Kidney (tissue), 14 donors: ENCODE data around the gene PHACTR2. TPM values are rescaled to one million over a fixed set of nuclear protein-coding genes. Genes with fewer than 3 reads are reported as not detected.

ENCODE experiments used
- DNase-seq, 5 donors: peaks; one replicate each; pipeline ENCODE4 v3.0.0-alpha.2; 2013 to 2020
- FAIRE-seq: peaks from 2 replicates; lab custom pipeline; 2012; peaks lifted over from hg19 to GRCh38; lab: Jason Lieb, UNC
- H3K27ac ChIP-seq, 2 donors: one replicate each; pipeline ENCODE4 v1.7.0; 2013; ENCODE audit warnings: low read depth in 2 of 2, low read length in 2 of 2, inconsistent platforms in 1 of 2
- H3K27me3 ChIP-seq: one replicate; pipeline ENCODE4 v1.7.1; 2013; ENCODE audit warnings: low read length, inconsistent platforms; ENCODE audit not compliant: control insufficient read depth, insufficient read depth
- H3K36me3 ChIP-seq, 3 donors: one replicate each; pipeline versions ENCODE4 v1.7.0 to v1.7.1; 2013; ENCODE audit warnings: low read length in 3 of 3, control low read depth in 1 of 3, inconsistent platforms in 1 of 3; ENCODE audit not compliant: insufficient read depth in 3 of 3, control insufficient read depth in 2 of 3
- H3K4me1 ChIP-seq, 3 donors: one replicate each; pipeline versions ENCODE4 v1.7.0 to v1.7.1; 2013; ENCODE audit warnings: low read length in 3 of 3, inconsistent platforms in 1 of 3, low read depth in 1 of 3; ENCODE audit not compliant: control insufficient read depth in 2 of 3, insufficient read depth in 2 of 3
- H3K4me3 ChIP-seq, 3 donors: one replicate each; pipeline versions ENCODE4 v1.7.0 to v1.8.1; 2013; ENCODE audit warnings: low read length in 3 of 3, control low read depth in 1 of 3, inconsistent platforms in 1 of 3
- H3K9ac ChIP-seq, 3 donors: one replicate each; pipeline versions ENCODE4 v1.7.0 to v1.7.1; 2013; ENCODE audit warnings: low read length in 3 of 3, control low read depth in 1 of 3, inconsistent platforms in 1 of 3
- H3K9me3 ChIP-seq, 3 donors: one replicate each; pipeline versions ENCODE4 v1.7.0 to v1.7.1; 2013; ENCODE audit warnings: low read length in 3 of 3, control low read depth in 1 of 3, inconsistent platforms in 1 of 3; ENCODE audit not compliant: control insufficient read depth in 2 of 3, insufficient read depth in 1 of 3
- intact Hi-C: fragments of 100-400 bp; cut with DNase I; formaldehyde crosslinking; loops from one replicate; pipeline ENCODE4 v1.11.1; 2022
- polyA plus RNA-seq: library from polyadenylated mRNA; stranded (reverse); fragments of 350-450 nt; fragmentation: Illumina TruSeq; extraction: RNeasy Lipid Tissue Mini Kit (QIAGEN cat#74804); gene quantifications from one replicate; pipeline ENCODE4 v1.2.3, GENCODE V29; 2014; ENCODE audit warnings: low read depth, low replicate concordance; ENCODE audit not compliant: insufficient read depth
- total RNA-seq: library from RNA; stranded (reverse); fragmentation: NEBNext Ultra II Directional; extraction: Animal tissue kit (Norgen Biotek cat#: 25700); gene quantifications from one replicate; pipeline ENCODE4 v1.2.1, GENCODE V29; 2021
- TF ChIP-seq, protein P1 (sequence below): IDR thresholded peaks from 3 replicates; pipeline ENCODE4 v1.5.1; 2012; ENCODE audit warnings: mild to moderate bottlenecking, moderate library complexity, borderline replicate concordance; ENCODE audit not compliant: insufficient read depth; ENCODE audit errors: extremely low read depth
- donor health status: control.
- donor health status: control.
- donor health status: control.
- donor health status: control.
- donor health status: control.
- donor health status: DM: yes; HTN: yes; CAD: no.
- donor health status: Normal renal cell carcinoma (clear cell type).

Gene PHACTR2
- total and polyA plus RNA-seq, 2 donors from 2014 or later = 3.5 to 56.1 TPM

GRCh38 chr6:143695969-143696663 is 18.4 kb downstream of the PHACTR2 start:
- H3K27ac ChIP-seq = no peak overlapping the region
- DNase-seq = no peak
- no peak for FAIRE-seq
- H3K9me3 ChIP-seq = no peaks in the 10 kb centered on the region
- no peaks in the 10 kb centered on the region for H3K27me3 ChIP-seq
- TF ChIP-seq, protein P1, sequence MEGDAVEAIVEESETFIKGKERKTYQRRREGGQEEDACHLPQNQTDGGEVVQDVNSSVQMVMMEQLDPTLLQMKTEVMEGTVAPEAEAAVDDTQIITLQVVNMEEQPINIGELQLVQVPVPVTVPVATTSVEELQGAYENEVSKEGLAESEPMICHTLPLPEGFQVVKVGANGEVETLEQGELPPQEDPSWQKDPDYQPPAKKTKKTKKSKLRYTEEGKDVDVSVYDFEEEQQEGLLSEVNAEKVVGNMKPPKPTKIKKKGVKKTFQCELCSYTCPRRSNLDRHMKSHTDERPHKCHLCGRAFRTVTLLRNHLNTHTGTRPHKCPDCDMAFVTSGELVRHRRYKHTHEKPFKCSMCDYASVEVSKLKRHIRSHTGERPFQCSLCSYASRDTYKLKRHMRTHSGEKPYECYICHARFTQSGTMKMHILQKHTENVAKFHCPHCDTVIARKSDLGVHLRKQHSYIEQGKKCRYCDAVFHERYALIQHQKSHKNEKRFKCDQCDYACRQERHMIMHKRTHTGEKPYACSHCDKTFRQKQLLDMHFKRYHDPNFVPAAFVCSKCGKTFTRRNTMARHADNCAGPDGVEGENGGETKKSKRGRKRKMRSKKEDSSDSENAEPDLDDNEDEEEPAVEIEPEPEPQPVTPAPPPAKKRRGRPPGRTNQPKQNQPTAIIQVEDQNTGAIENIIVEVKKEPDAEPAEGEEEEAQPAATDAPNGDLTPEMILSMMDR = no peak
- intact Hi-C loops = no loop called here
- H3K36me3 ChIP-seq = no peaks in the 10 kb centered on the region
- H3K4me3 ChIP-seq = no peak overlapping the region
- H3K4me1 ChIP-seq = peaks cover 5 to 8% (median 5%) of the 10 kb centered on the region in 3 donors
- no peak overlapping the region for H3K9ac ChIP-seq

- H3K4me3 ChIP-seq = no peak overlapping the region
- H3K36me3 ChIP-seq = no peaks in the 10 kb centered on the region
- no peaks in the 10 kb centered on the region for H3K27me3 ChIP-seq
- intact Hi-C loops = no loop called here
- no peaks in the 10 kb centered on the region for H3K9me3 ChIP-seq
- H3K27ac ChIP-seq = no peak overlapping the region
- DNase-seq = no peak
- TF ChIP-seq, protein P1 = no peak
- peaks cover 5 to 8% (median 8%) of the 10 kb centered on the region in 3 donors for H3K4me1 ChIP-seq
- FAIRE-seq = no peak
- H3K9ac ChIP-seq = no peak overlapping the region
These were observed 18.9 kb downstream of the PHACTR2 start for GRCh38 chr6:143696664-143697000.

- Histone ChIP-seq H3K9ac (no peak overlapping the region), H3K27ac (no peak overlapping the region), H3K36me3 (no peaks in the 10 kb centered on the region), H3K9me3 (no peaks in the 10 kb centered on the region), H3K4me3 (no peak overlapping the region), H3K4me1 (peaks cover 5 to 10% (median 8%) of the 10 kb centered on the region in 3 donors), H3K27me3 (no peaks in the 10 kb centered on the region)
- intact Hi-C loops = no loop called here
- DNase-seq (no peak), FAIRE-seq (no peak)
- TF ChIP-seq, protein P1 = no peak
These were observed 19.5 kb downstream of the PHACTR2 start for GRCh38 chr6:143697076-143697800.
